HCT116 (cell line): ENCODE results near the gene GSC. TPM values are rescaled to one million over a fixed set of nuclear protein-coding genes. Genes with fewer than 3 reads are reported as not detected.

ENCODE experiments used
- ATAC-seq: fragments of 200-7000 bp; cut with Tn5 transposase; 2 replicates; pipeline ENCODE4 v1.9.1; 2020; ENCODE audit warnings: mild to moderate bottlenecking, moderate library complexity
- BruUV-seq: library from RNA; stranded (reverse); fragments of 400-500 nt; replicated peaks from 2 replicates; lab custom pipeline; 2021; lab: Mats Ljungman, UMichigan
- CTCF ChIA-PET: fragments of 300-600 bp; sonication (Branson Sonifier 250); formaldehyde crosslinking; loops from one replicate; lab custom pipeline; 2021; ENCODE audit warnings: antibody characterized with exemption; lab: Charles Lee
- POLR2A ChIA-PET: fragments of 300-600, 350-600 bp; sonication (Branson Sonifier 250); formaldehyde crosslinking; loops from one replicate; lab custom pipeline; 2021; ENCODE audit warnings: antibody characterized with exemption; lab: Charles Lee
- RAD21 ChIA-PET, 2 experiments: fragments of 300-600 bp; sonication (Branson Sonifier 250); formaldehyde crosslinking; loops; one replicate each; lab custom pipeline; 2023; ENCODE audit warnings: low total read pairs in 2 of 2; ENCODE audit not compliant: uncharacterized antibody in 2 of 2, unreplicated experiment in 2 of 2, low non-redundant PET in 1 of 2; lab: Charles Lee
- DNase-seq: peaks from one replicate; pipeline ENCODE4 v3.0.0-alpha.2; 2010; ENCODE audit warnings: low read depth, low spot score
- H2AFZ ChIP-seq: fragments of 200-600 bp; shearing (Covaris generic), sonication (generic); 2 replicates; pipeline ENCODE4 v1.6.1; 2017; ENCODE audit warnings: low read depth, mixed run types, mixed read lengths, antibody characterized with exemption, low read length; ENCODE audit not compliant: poor library complexity, severe bottlenecking
- H3K27ac ChIP-seq: 2 replicates; pipeline ENCODE4 v1.5.1; 2012; ENCODE audit warnings: low read depth, low read length
- H3K27me3 ChIP-seq: fragments of 200-600 bp; sonication (generic); 2 replicates; pipeline ENCODE4 v1.6.1; 2016; ENCODE audit warnings: mixed run types, low read length, mixed read lengths; ENCODE audit not compliant: insufficient read depth
- H3K36me3 ChIP-seq, 2 experiments: fragments of 200-500 bp in 1 of 2; fragments of 200-600 bp in 1 of 2; sonication (Bioruptor generic) in 1 of 2; sonication (generic) in 1 of 2; 2 replicates each; pipeline versions ENCODE4 v1.5.1 to v1.6.1; 2014 to 2016; ENCODE audit warnings: low read length in 2 of 2, inconsistent platforms in 1 of 2, mixed read lengths in 1 of 2, mixed run types in 1 of 2; ENCODE audit not compliant: insufficient read depth in 2 of 2, control insufficient read depth in 1 of 2
- H3K4me1 ChIP-seq, 2 experiments: fragments of 200-600 bp in 1 of 2; sonication (generic) in 1 of 2; 2 replicates each; pipeline versions ENCODE4 v1.5.1 to v1.6.1; 2012 to 2017; ENCODE audit warnings: low read length in 2 of 2, inconsistent platforms in 1 of 2, mild to moderate bottlenecking in 1 of 2, mixed read lengths in 1 of 2, mixed run types in 1 of 2, moderate library complexity in 1 of 2; ENCODE audit not compliant: insufficient read depth in 2 of 2, control insufficient read depth in 1 of 2
- H3K4me2 ChIP-seq: fragments of 200-600 bp; sonication (generic); 2 replicates; pipeline ENCODE4 v1.6.1; 2017; ENCODE audit warnings: mixed run types, low read length, mixed read lengths
- H3K4me3 ChIP-seq, 2 experiments: fragments of 200-600 bp in 1 of 2; sonication (generic) in 1 of 2; replicated peaks in 1 of 2; 2 replicates each; pipeline ENCODE4 v1.5.1; 2011 to 2016; ENCODE audit warnings: low read length in 2 of 2, control low read depth in 1 of 2, low read depth in 1 of 2, mild to moderate bottlenecking in 1 of 2, mixed read lengths in 1 of 2, mixed run types in 1 of 2
- H3K79me2 ChIP-seq: fragments of 200-600 bp; sonication (generic); 2 replicates; pipeline ENCODE4 v1.6.1; 2017; ENCODE audit warnings: mild to moderate bottlenecking, mixed run types, low read length, moderate library complexity, mixed read lengths; ENCODE audit not compliant: insufficient read depth
- H3K9ac ChIP-seq: fragments of 200-600 bp; sonication (generic); 2 replicates; pipeline ENCODE4 v1.6.1; 2016; ENCODE audit warnings: low read length, mixed read lengths
- H3K9me2 ChIP-seq: fragments of 200-600 bp; sonication (generic), shearing (Covaris generic); 2 replicates; pipeline ENCODE4 v1.6.1; 2017; ENCODE audit warnings: mixed run types, mild to moderate bottlenecking, moderate library complexity; ENCODE audit not compliant: insufficient read depth
- H3K9me3 ChIP-seq, 2 experiments: fragments of 200-500 bp in 1 of 2; fragments of 200-600 bp in 1 of 2; sonication (Bioruptor generic) in 1 of 2; sonication (generic) in 1 of 2; 2 replicates each; pipeline ENCODE4 v1.6.1; 2014 to 2017; ENCODE audit warnings: low read length in 2 of 2, mixed read lengths in 2 of 2, inconsistent platforms in 1 of 2, low read depth in 1 of 2, mild to moderate bottlenecking in 1 of 2, mixed run types in 1 of 2, moderate library complexity in 1 of 2; ENCODE audit not compliant: control insufficient read depth in 1 of 2, insufficient read depth in 1 of 2
- H4K20me1 ChIP-seq: fragments of 200-600 bp; sonication (generic), shearing (Covaris generic); 2 replicates; pipeline ENCODE4 v1.6.1; 2017; ENCODE audit warnings: mixed run types, mild to moderate bottlenecking, moderate library complexity; ENCODE audit not compliant: insufficient read depth
- CBX3 ChIP-seq: IDR thresholded peaks from 2 replicates; pipeline ENCODE4 v1.6.1; 2012; ENCODE audit warnings: low read depth
- CEBPB ChIP-seq: IDR thresholded peaks from 2 replicates; pipeline ENCODE4 v1.6.1; 2012; ENCODE audit warnings: low read depth
- CTCF ChIP-seq, 3 experiments: fragments of 200-600 bp in 1 of 3; sonication (generic) in 1 of 3; IDR thresholded peaks in 2 of 3; conservative IDR thresholded peaks in 1 of 3; 2 replicates each; pipeline ENCODE4 v1.5.1; 2012 to 2017; ENCODE audit warnings: low read depth in 2 of 3, low read length in 2 of 3, antibody characterized with exemption in 1 of 3, borderline replicate concordance in 1 of 3, control low read depth in 1 of 3, mild to moderate bottlenecking in 1 of 3, mixed read lengths in 1 of 3, mixed run types in 1 of 3, moderate library complexity in 1 of 3; ENCODE audit not compliant: insufficient read depth in 1 of 3
- ELF1 ChIP-seq: IDR thresholded peaks from 2 replicates; pipeline ENCODE4 v1.6.1; 2012; ENCODE audit warnings: low read depth, borderline replicate concordance
- FOSL1 ChIP-seq: IDR thresholded peaks from 2 replicates; pipeline ENCODE4 v1.6.1; 2012; ENCODE audit warnings: low read depth
- POLR2A ChIP-seq: IDR thresholded peaks from 2 replicates; pipeline ENCODE4 v1.7.0; 2011; ENCODE audit warnings: borderline replicate concordance; ENCODE audit not compliant: insufficient read depth, insufficient read length; ENCODE audit errors: extremely low read depth
- POLR2AphosphoS5 ChIP-seq: IDR thresholded peaks from 2 replicates; pipeline ENCODE4 v1.6.1; 2011; ENCODE audit warnings: mild to moderate bottlenecking, low read depth, low read length, moderate library complexity
- SIN3A ChIP-seq: IDR thresholded peaks from 2 replicates; pipeline ENCODE4 v1.6.1; 2012; ENCODE audit warnings: low read depth
- TCF7L2 ChIP-seq: IDR thresholded peaks from 2 replicates; pipeline ENCODE4 v1.7.0; 2011; ENCODE audit warnings: borderline replicate concordance, inconsistent platforms; ENCODE audit not compliant: insufficient read depth, insufficient read length; ENCODE audit errors: extremely low read depth
- YY1 ChIP-seq: IDR thresholded peaks from 2 replicates; pipeline ENCODE4 v1.6.1; 2011; ENCODE audit warnings: low read length, low read depth, moderate library complexity, mild to moderate bottlenecking; ENCODE audit not compliant: insufficient replicate concordance; ENCODE audit errors: extremely low read depth
- intact Hi-C: fragments of 100-400 bp; cut with micrococcal nuclease; formaldehyde crosslinking; loops from 2 replicates; pipeline ENCODE4 v1.10.0; 2022
- total RNA-seq: library from RNA; stranded (reverse); gene quantifications from one replicate; pipeline ENCODE4 v1.2.1, GENCODE V29; 2021; ENCODE audit not compliant: unreplicated experiment
- TF ChIP-seq, protein P1 (sequence below): IDR thresholded peaks from 2 replicates; pipeline ENCODE4 v1.6.1; 2012

The GSC gene
- total RNA-seq, 1 experiment from 2014 or later, result not detected

DNA sequence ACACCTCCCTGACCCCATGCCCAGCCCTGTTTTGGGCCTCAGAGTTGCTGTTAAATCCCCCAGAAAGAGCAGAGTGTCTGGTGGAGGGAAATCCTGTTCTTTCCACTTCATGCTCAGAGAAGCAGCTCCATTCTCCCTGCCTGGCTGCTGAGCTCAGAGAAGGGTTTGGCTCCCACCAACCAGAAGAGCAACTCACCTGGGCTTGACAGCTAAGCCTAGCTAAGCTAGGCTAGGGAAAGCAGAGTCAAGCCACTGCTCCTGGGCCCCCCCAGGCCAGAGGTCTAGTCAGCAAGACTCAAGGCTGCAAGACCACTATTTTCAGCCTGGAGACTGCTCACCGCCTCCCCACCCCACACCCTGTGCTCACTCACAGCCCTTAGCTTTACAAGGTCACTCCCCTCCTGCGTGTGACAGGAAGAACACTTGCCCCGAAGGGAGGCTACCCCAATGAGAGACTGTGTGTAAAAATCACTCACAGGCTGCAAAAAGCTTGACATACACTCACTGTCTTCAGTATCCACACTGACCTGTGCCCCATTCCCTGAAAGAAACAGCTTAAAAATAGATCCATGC is 13.5 kb downstream of the GSC start:
- no TSS peak for BruUV-seq
- DNase-seq (no peak), ATAC-seq (no peak)
- Histone ChIP-seq H3K9me2 (no peaks in the 10 kb centered on the region), H3K4me1 (no peaks in the 10 kb centered on the region), H3K9me3 (no peaks in the 10 kb centered on the region), H3K9ac (no peak overlapping the region), H2AFZ (no peak overlapping the region), H3K79me2 (no peaks in the 10 kb centered on the region), H3K27ac (no peak overlapping the region), H3K4me3 (no peak overlapping the region), H3K4me2 (no peak overlapping the region), H3K36me3 (no peaks in the 10 kb centered on the region), H3K27me3 (no peaks in the 10 kb centered on the region), H4K20me1 (no peaks in the 10 kb centered on the region)
- ChIA-PET CTCF (no interaction called here), POLR2A (no interaction called here), RAD21 (no interaction called here)
- intact Hi-C loops, result no loop called here
- TF ChIP-seq TCF7L2 (no peak), ELF1 (no peak), CEBPB (no peak)
- TF ChIP-seq, protein P1, sequence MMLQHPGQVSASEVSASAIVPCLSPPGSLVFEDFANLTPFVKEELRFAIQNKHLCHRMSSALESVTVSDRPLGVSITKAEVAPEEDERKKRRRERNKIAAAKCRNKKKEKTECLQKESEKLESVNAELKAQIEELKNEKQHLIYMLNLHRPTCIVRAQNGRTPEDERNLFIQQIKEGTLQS, result no peak

DNA sequence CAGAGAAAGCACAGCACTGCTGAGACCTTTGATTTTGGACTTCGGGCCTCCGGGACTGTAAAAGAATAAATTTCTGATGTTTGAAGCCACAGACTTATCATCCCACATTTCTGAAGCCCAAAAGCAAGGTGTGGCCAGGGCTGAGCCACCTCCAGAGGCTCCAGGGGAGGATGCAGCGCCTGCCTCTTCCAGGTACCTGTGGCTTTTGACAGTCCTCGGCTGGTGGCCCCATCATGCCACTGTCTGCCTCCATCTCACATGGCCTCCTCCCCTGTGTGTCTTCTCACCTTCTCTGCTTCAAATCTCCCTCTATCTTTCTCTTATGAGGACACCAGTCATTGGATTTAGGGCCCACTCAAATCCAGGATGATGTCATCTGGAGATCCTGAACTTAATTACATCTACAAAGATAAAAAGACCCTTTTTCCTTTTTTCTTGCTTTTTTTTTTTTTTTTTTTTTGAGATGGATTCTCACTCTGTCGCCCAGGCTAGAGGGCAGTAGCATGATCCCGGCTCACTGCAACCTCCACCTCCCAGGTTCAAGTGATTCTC is 15.4 kb downstream of the GSC start:
- H3K4me3 ChIP-seq, result no peak overlapping the region
- H3K27ac ChIP-seq, result no peak overlapping the region
- no peak overlapping the region for H2AFZ ChIP-seq
- POLR2A ChIA-PET, result no interaction called here
- intact Hi-C loops, result no loop called here
- H3K4me2 ChIP-seq, result no peak overlapping the region
- RAD21 ChIA-PET, result no interaction called here
- no peak overlapping the region for H3K9ac ChIP-seq
- no peaks in the 10 kb centered on the region for H3K79me2 ChIP-seq
- H3K36me3 ChIP-seq, result no peaks in the 10 kb centered on the region
- DNase-seq (no peak), ATAC-seq (no peak)
- no TSS peak for BruUV-seq
- H3K4me1 ChIP-seq, result no peaks in the 10 kb centered on the region
- no peaks in the 10 kb centered on the region for H3K9me3 ChIP-seq
- no peaks in the 10 kb centered on the region for H4K20me1 ChIP-seq
- H3K27me3 ChIP-seq, result no peaks in the 10 kb centered on the region
- H3K9me2 ChIP-seq, result no peaks in the 10 kb centered on the region
- CTCF ChIA-PET, result no interaction called here
- TF ChIP-seq CEBPB (no peak), POLR2A (no peak), CTCF (IDR thresholded peaks at IDR 0.05 in 2 of 3, conservative IDR thresholded peaks at IDR 0.05 in 1 of 3; ENCODE audit: borderline replicate concordance in 1 of 3, insufficient read depth in 1 of 3, low read depth in 2 of 3, low read length in 2 of 3) (no peak), SIN3A (no peak), FOSL1 (no peak), CBX3 (no peak), POLR2AphosphoS5 (no peak), YY1 (no peak)
- TF ChIP-seq, protein P1, result no peak
- TF ChIP-seq, all 23 proteins: peak for 0
